SU-DHL-6 (cell line): ENCODE measurements around the gene SMAD3.

Experiments
- H2AFZ ChIP-seq: fragments of 200-600 bp; sonication (generic); 2 replicates; pipeline ENCODE4 v1.6.1; 2014; ENCODE audit warnings: low read depth, mild to moderate bottlenecking, moderate library complexity, mixed read lengths, antibody characterized with exemption, low read length; ENCODE audit not compliant: severe bottlenecking
- H3F3A ChIP-seq: fragments of 200-600 bp; shearing (Covaris generic); 2 replicates; pipeline ENCODE4 v1.6.0; 2016; ENCODE audit warnings: antibody characterized with exemption, mild to moderate bottlenecking; ENCODE audit not compliant: insufficient read depth
- H3K27ac ChIP-seq: fragments of 200-600 bp; sonication (generic); 2 replicates; pipeline ENCODE4 v1.5.1; 2016; ENCODE audit warnings: low read depth, mild to moderate bottlenecking, low read length, moderate library complexity, mixed read lengths
- H3K27me3 ChIP-seq: fragments of 200-600 bp; sonication (generic), shearing (Covaris generic); 2 replicates; pipeline ENCODE4 v1.6.0; 2014; ENCODE audit warnings: mild to moderate bottlenecking, low read length
- H3K36me3 ChIP-seq: fragments of 200-600 bp; sonication (generic); 2 replicates; pipeline ENCODE4 v1.6.1; 2014; ENCODE audit warnings: mild to moderate bottlenecking, low read length, mixed read lengths
- H3K4me2 ChIP-seq: fragments of 300-600, 200-600 bp; shearing (Covaris generic), sonication (generic); 2 replicates; pipeline ENCODE4 v1.6.0; 2014; ENCODE audit warnings: low read length, low read depth, mild to moderate bottlenecking; ENCODE audit not compliant: poor library complexity, severe bottlenecking
- H3K4me3 ChIP-seq: fragments of 200-600 bp; sonication (generic); 2 replicates; pipeline ENCODE4 v1.5.1; 2014; ENCODE audit warnings: antibody characterized with exemption, low read length, mild to moderate bottlenecking, mixed read lengths; ENCODE audit not compliant: insufficient read depth, poor library complexity, severe bottlenecking
- H3K79me2 ChIP-seq: fragments of 200-600 bp; sonication (generic); 2 replicates; pipeline ENCODE4 v1.6.1; 2014; ENCODE audit warnings: mild to moderate bottlenecking, low read length, moderate library complexity; ENCODE audit not compliant: insufficient read depth
- H3K9ac ChIP-seq: fragments of 200-600 bp; sonication (generic); 2 replicates; pipeline ENCODE4 v1.7.0; 2014; ENCODE audit warnings: mild to moderate bottlenecking, low read length
- H3K9me2 ChIP-seq: fragments of 200-600 bp; sonication (generic); replicated peaks from 2 replicates; pipeline ENCODE4 v1.6.1; 2014; ENCODE audit warnings: low read length; ENCODE audit not compliant: insufficient read depth
- H3K9me3 ChIP-seq: fragments of 200-600 bp; sonication (generic); 2 replicates; pipeline ENCODE4 v1.6.1; 2014; ENCODE audit warnings: low read length, mixed read lengths; ENCODE audit not compliant: insufficient read depth
- H4K20me1 ChIP-seq: fragments of 200-600 bp; sonication (generic); 2 replicates; pipeline ENCODE4 v1.6.1; 2014; ENCODE audit warnings: low read depth, mild to moderate bottlenecking, antibody characterized with exemption, low read length, moderate library complexity, mixed read lengths
- CTCF ChIP-seq: fragments of 200-600 bp; sonication (generic); IDR thresholded peaks from one replicate; pipeline ENCODE4 v1.5.1; 2017; ENCODE audit warnings: antibody characterized with exemption, mild to moderate bottlenecking, low read length, moderate library complexity; ENCODE audit not compliant: insufficient read depth, poor library complexity, severe bottlenecking
- EZH2phosphoT487 ChIP-seq: fragments of 200-600 bp; sonication (generic), shearing (Covaris generic); conservative IDR thresholded peaks from 2 replicates; pipeline ENCODE4 v1.6.1; 2018; ENCODE audit warnings: mild to moderate bottlenecking, antibody characterized with exemption, low read length, moderate library complexity, mixed read lengths

Gene SMAD3

GRCh38 chr15:67133026-67133425, 67.6 kb downstream of the SMAD3 start:
- no peak overlapping the region for H3K9ac ChIP-seq
- H3K4me2 ChIP-seq = no peak overlapping the region
- no peak overlapping the region for H2AFZ ChIP-seq
- H3K4me3 ChIP-seq = no peak overlapping the region
- H3K27me3 ChIP-seq = no peaks in the 10 kb centered on the region
- H4K20me1 ChIP-seq = no peaks in the 10 kb centered on the region
- no peaks in the 10 kb centered on the region for H3K36me3 ChIP-seq
- H3K27ac ChIP-seq = no peak overlapping the region
- TF ChIP-seq CTCF (no peak), EZH2phosphoT487 (no peak)
- H3K9me3 ChIP-seq = no peaks in the 10 kb centered on the region
- H3F3A ChIP-seq = no peaks in the 10 kb centered on the region
- H3K9me2 ChIP-seq = no peaks in the 10 kb centered on the region
- H3K79me2 ChIP-seq = peaks cover 35% of the 10 kb centered on the region

GRCh38 chr15:67133738-67134066, 68.3 kb downstream of the SMAD3 start:
- H2AFZ ChIP-seq = no peak overlapping the region
- H3K79me2 ChIP-seq = peaks cover 38% of the 10 kb centered on the region
- H3K9me3 ChIP-seq = no peaks in the 10 kb centered on the region
- no peak for TF ChIP-seq EZH2phosphoT487
- no peak for TF ChIP-seq CTCF
- peak overlapping the region; percentile 47 for H3K4me2 ChIP-seq
- no peaks in the 10 kb centered on the region for H3K27me3 ChIP-seq
- H3K4me3 ChIP-seq = no peak overlapping the region
- H3K9ac ChIP-seq = no peak overlapping the region
- H3F3A ChIP-seq = no peaks in the 10 kb centered on the region
- no peaks in the 10 kb centered on the region for H4K20me1 ChIP-seq
- H3K9me2 ChIP-seq = no peaks in the 10 kb centered on the region
- H3K36me3 ChIP-seq = no peaks in the 10 kb centered on the region
- H3K27ac ChIP-seq = no peak overlapping the region

GRCh38 chr15:67134067-67134838, 68.9 kb downstream of the SMAD3 start:
- TF ChIP-seq EZH2phosphoT487 (no peak), CTCF (no peak)
- no peaks in the 10 kb centered on the region for H3F3A ChIP-seq
- no peak overlapping the region for H3K4me3 ChIP-seq
- no peaks in the 10 kb centered on the region for H3K9me3 ChIP-seq
- peaks cover 40% of the 10 kb centered on the region for H3K79me2 ChIP-seq
- H3K27me3 ChIP-seq = no peaks in the 10 kb centered on the region
- H3K36me3 ChIP-seq = no peaks in the 10 kb centered on the region
- no peak overlapping the region for H3K27ac ChIP-seq
- H3K9me2 ChIP-seq = no peaks in the 10 kb centered on the region
- no peak overlapping the region for H2AFZ ChIP-seq
- H4K20me1 ChIP-seq = no peaks in the 10 kb centered on the region
- H3K9ac ChIP-seq = peak overlapping the region; percentile 17; the same call in 1 of the 2 replicates
- H3K4me2 ChIP-seq = peak overlapping the region; percentile 47
